HEK293 (cell line): ENCODE measurements around the gene RPS18.
"Not testable (repeated sequence)": the region's sequence is repeated elsewhere in the genome, so short reads cannot be mapped to it uniquely, and the experiment has no call there.

Experiments used
- CTCF ChIA-PET: fragments of 350-600 bp; formaldehyde crosslinking; extraction: SDS; loops from one replicate; lab custom pipeline; 2021; ENCODE audit warnings: antibody characterized with exemption; lab: Yijun Ruan, JAX
- POLR2A ChIA-PET: fragments of 300-600 bp; formaldehyde crosslinking; extraction: SDS; loops from one replicate; lab custom pipeline; 2020; ENCODE audit warnings: antibody characterized with exemption, inconsistent platforms; lab: Yijun Ruan, JAX
- H3K27ac ChIP-seq: fragments of 200-500 bp; sonication (Bioruptor generic); 2 replicates; pipeline ENCODE4 v1.5.1; 2014; ENCODE audit warnings: low read depth, low read length, control low read depth, inconsistent platforms; ENCODE audit errors: extremely low read depth
- H3K36me3 ChIP-seq, 2 experiments: fragments of 200-500 bp in 1 of 2; sonication (Bioruptor generic) in 1 of 2; 1 replicate in 1 of 2; 2 replicates in 1 of 2; pipeline ENCODE4 v1.5.1; 2014 to 2017; ENCODE audit warnings: inconsistent platforms in 2 of 2, low read length in 2 of 2; ENCODE audit not compliant: control insufficient read depth in 2 of 2, insufficient read depth in 1 of 2
- H3K4me1 ChIP-seq: fragments of 200-500 bp; sonication (Bioruptor generic); 2 replicates; pipeline ENCODE4 v1.5.1; 2014; ENCODE audit warnings: mild to moderate bottlenecking, low read length, inconsistent platforms; ENCODE audit not compliant: control insufficient read depth, insufficient read depth
- H3K4me3 ChIP-seq: 2 replicates; pipeline ENCODE4 v1.5.1; 2011; ENCODE audit warnings: low read depth, mild to moderate bottlenecking, control low read depth, low read length, moderate library complexity
- H3K9me3 ChIP-seq: fragments of 200-500 bp; sonication (Bioruptor generic); 2 replicates; pipeline ENCODE4 v1.5.1; 2014; ENCODE audit warnings: low read depth, low read length, inconsistent platforms; ENCODE audit not compliant: control insufficient read depth, insufficient read depth
- BCL11B ChIP-seq: fragments of 450-650 bp; formaldehyde crosslinking; IDR thresholded peaks from 2 replicates; pipeline ENCODE4 v1.5.1; 2016; ENCODE audit warnings: low read depth, missing biosample characterization, missing genetic modification characterization
- GLIS2 ChIP-seq: fragments of 450-650 bp; formaldehyde crosslinking; IDR thresholded peaks from 2 replicates; pipeline ENCODE4 v1.5.1; 2016; ENCODE audit warnings: missing biosample characterization, missing genetic modification characterization
- IKZF3 ChIP-seq: fragments of 450-650 bp; IDR thresholded peaks from 2 replicates; pipeline ENCODE4 v1.5.0; 2018; ENCODE audit warnings: missing biosample characterization, mild to moderate bottlenecking, missing genetic modification characterization, moderate library complexity
- TCF7L2 ChIP-seq: IDR thresholded peaks from 2 replicates; pipeline ENCODE4 v1.6.1; 2011; ENCODE audit warnings: low read depth, mild to moderate bottlenecking, inconsistent platforms, low read length, moderate library complexity, borderline replicate concordance
- WT1 ChIP-seq: fragments of 450-650 bp; formaldehyde crosslinking; IDR thresholded peaks from 2 replicates; pipeline ENCODE4 v1.5.1; 2016; ENCODE audit warnings: missing biosample characterization, missing genetic modification characterization
- ZBTB48 ChIP-seq: fragments of 450-650 bp; formaldehyde crosslinking; IDR thresholded peaks from 2 replicates; pipeline ENCODE4 v1.5.1; 2016; ENCODE audit warnings: missing biosample characterization, missing genetic modification characterization
- ZNF292 ChIP-seq: fragments of 450-650 bp; formaldehyde crosslinking; IDR thresholded peaks from 2 replicates; pipeline ENCODE4 v1.5.1; 2016; ENCODE audit warnings: low read depth, missing biosample characterization, missing genetic modification characterization, borderline replicate concordance
- ZNF341 ChIP-seq: fragments of 450-650 bp; formaldehyde crosslinking; IDR thresholded peaks from 2 replicates; pipeline ENCODE4; 2016; ENCODE audit warnings: low read depth, missing biosample characterization, missing genetic modification characterization
- ZNF514 ChIP-seq: fragments of 450-650 bp; formaldehyde crosslinking; IDR thresholded peaks from 2 replicates; pipeline ENCODE4 v1.5.1; 2016; ENCODE audit warnings: missing biosample characterization, missing genetic modification characterization
- ZNF561 ChIP-seq: fragments of 450-650 bp; IDR thresholded peaks from 2 replicates; pipeline ENCODE4 v1.5.1; 2018; ENCODE audit warnings: missing biosample characterization, missing genetic modification characterization, borderline replicate concordance
- ZNF843 ChIP-seq: fragments of 450-650 bp; formaldehyde crosslinking; IDR thresholded peaks from 2 replicates; pipeline ENCODE4 v1.5.1; 2016; ENCODE audit warnings: missing biosample characterization, missing genetic modification characterization
- ZXDB ChIP-seq: fragments of 450-650 bp; formaldehyde crosslinking; IDR thresholded peaks from 2 replicates; pipeline ENCODE4 v1.5.1; 2016; ENCODE audit warnings: missing biosample characterization, missing genetic modification characterization
- TF ChIP-seq, protein P1 (sequence below): fragments of 450-650 bp; formaldehyde crosslinking; IDR thresholded peaks from 2 replicates; pipeline ENCODE4 v1.5.1; 2016; ENCODE audit warnings: missing biosample characterization, missing genetic modification characterization, low read depth
- TF ChIP-seq, protein P2 (sequence below): sonication (generic); formaldehyde crosslinking; IDR thresholded peaks from 2 replicates; pipeline ENCODE4 v1.8.1; 2022; ENCODE audit warnings: mild to moderate bottlenecking, moderate library complexity, missing genetic modification reagents
- TF ChIP-seq, protein P3 (sequence below): fragments of 450-650 bp; formaldehyde crosslinking; IDR thresholded peaks from 2 replicates; pipeline ENCODE4 v1.5.1; 2016; ENCODE audit warnings: missing biosample characterization, missing genetic modification characterization
- TF ChIP-seq, protein P4 (sequence below): fragments of 450-650 bp; formaldehyde crosslinking; IDR thresholded peaks from 2 replicates; pipeline ENCODE4 v1.5.1; 2017; ENCODE audit warnings: missing biosample characterization, mild to moderate bottlenecking, missing genetic modification characterization, moderate library complexity

Gene RPS18

DNA sequence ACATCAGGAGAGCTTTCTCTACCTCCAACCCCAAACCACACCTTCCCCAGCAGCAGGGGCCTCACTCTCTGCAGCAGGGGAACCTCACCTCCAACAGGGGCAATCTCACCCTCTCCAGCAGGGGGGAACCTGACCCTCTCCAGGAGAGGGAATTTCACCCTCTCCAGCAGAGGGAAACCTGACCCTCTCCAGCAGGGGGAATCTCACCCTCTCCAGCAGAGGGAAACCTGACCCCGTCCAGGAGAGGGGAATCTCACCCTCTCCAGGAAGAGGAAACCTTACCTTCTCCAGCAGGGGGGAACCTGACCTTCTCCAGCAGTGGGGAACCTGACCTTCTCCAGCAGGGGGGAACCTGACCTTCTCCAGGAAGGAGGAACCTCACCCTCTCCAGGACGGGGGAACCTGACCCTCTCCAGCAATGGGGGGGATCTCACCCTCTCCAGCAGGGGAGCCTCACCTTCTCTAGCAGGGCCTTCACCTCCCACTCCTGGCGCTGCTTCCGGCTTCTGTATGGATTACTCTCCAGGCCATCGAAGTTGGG lies 8.2 kb downstream of the RPS18 start (continued):
- TF ChIP-seq ZNF341 (peak; percentile 14; the same call in 1 of the 2 replicates), GLIS2 (peak; percentile 76), ZXDB (tag by site-specific recombination) (peak; percentile 70), ZBTB48 (0 out of 2 replicates have a peak, but pooled peaks have one; percentile 44), WT1 (tag by site-specific recombination) (0 out of 2 replicates have a peak, but pooled peaks have one; percentile 24), ZNF843 (no peak), ZNF514 (tag by site-specific recombination) (no peak), ZNF292 (tag by site-specific recombination) (no peak), ZNF561 (tag by site-specific recombination) (0 out of 2 replicates have a peak, but pooled peaks have one; percentile 63)
- TF ChIP-seq, protein P1, sequence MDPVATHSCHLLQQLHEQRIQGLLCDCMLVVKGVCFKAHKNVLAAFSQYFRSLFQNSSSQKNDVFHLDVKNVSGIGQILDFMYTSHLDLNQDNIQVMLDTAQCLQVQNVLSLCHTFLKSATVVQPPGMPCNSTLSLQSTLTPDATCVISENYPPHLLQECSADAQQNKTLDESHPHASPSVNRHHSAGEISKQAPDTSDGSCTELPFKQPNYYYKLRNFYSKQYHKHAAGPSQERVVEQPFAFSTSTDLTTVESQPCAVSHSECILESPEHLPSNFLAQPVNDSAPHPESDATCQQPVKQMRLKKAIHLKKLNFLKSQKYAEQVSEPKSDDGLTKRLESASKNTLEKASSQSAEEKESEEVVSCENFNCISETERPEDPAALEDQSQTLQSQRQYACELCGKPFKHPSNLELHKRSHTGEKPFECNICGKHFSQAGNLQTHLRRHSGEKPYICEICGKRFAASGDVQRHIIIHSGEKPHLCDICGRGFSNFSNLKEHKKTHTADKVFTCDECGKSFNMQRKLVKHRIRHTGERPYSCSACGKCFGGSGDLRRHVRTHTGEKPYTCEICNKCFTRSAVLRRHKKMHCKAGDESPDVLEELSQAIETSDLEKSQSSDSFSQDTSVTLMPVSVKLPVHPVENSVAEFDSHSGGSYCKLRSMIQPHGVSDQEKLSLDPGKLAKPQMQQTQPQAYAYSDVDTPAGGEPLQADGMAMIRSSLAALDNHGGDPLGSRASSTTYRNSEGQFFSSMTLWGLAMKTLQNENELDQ: no peak
- TF ChIP-seq, protein P2, sequence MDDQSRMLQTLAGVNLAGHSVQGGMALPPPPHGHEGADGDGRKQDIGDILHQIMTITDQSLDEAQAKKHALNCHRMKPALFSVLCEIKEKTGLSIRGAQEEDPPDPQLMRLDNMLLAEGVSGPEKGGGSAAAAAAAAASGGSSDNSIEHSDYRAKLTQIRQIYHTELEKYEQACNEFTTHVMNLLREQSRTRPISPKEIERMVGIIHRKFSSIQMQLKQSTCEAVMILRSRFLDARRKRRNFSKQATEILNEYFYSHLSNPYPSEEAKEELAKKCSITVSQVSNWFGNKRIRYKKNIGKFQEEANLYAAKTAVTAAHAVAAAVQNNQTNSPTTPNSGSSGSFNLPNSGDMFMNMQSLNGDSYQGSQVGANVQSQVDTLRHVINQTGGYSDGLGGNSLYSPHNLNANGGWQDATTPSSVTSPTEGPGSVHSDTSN (CRISPR knock-in tag): no peak

DNA sequence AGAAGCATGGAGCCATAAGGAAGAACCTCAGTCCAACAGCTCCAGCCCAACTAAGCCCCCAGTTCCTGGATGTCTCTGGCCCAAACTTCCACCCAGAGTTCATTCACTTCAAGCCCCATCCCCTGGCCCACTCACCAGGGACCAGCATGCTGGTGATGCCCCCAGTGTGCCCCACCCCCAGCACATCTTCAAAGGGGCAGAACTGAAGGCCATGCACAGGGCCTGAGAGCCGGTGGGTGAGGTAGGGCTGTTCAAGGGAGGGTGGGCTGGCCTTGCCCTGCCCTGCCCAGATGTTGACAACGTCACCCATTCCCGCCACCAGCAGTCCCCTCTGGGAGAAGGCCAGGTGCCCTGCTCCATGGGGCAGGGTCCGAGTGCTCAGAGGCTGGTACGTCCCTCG lies 8.7 kb downstream of the RPS18 start:
- H3K27ac ChIP-seq: peak overlapping the region; percentile 42
- no peak overlapping the region for H3K4me3 ChIP-seq
- no peaks in the 10 kb centered on the region for H3K9me3 ChIP-seq
- peaks cover 12% of the 10 kb centered on the region; the same call in 1 of the 2 replicates for H3K4me1 ChIP-seq
- TF ChIP-seq, protein P3, sequence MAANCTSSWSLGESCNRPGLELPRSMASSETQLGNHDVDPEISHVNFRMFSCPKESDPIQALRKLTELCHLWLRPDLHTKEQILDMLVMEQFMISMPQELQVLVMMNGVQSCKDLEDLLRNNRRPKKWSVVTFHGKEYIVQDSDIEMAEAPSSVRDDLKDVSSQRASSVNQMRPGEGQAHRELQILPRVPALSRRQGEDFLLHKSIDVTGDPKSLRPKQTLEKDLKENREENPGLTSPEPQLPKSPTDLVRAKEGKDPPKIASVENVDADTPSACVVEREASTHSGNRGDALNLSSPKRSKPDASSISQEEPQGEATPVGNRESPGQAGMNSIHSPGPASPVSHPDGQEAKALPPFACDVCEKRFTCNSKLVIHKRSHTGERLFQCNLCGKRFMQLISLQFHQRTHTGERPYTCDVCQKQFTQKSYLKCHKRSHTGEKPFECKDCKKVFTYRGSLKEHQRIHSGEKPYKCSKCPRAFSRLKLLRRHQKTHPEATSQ (tag by site-specific recombination): no peak
- no peak for TF ChIP-seq TCF7L2
- TF ChIP-seq IKZF3 (tag by site-specific recombination): no peak
- TF ChIP-seq, protein P4, sequence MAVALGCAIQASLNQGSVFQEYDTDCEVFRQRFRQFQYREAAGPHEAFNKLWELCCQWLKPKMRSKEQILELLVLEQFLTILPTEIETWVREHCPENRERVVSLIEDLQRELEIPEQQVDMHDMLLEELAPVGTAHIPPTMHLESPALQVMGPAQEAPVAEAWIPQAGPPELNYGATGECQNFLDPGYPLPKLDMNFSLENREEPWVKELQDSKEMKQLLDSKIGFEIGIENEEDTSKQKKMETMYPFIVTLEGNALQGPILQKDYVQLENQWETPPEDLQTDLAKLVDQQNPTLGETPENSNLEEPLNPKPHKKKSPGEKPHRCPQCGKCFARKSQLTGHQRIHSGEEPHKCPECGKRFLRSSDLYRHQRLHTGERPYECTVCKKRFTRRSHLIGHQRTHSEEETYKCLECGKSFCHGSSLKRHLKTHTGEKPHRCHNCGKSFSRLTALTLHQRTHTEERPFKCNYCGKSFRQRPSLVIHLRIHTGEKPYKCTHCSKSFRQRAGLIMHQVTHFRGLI (tag by site-specific recombination): 0 out of 2 replicates have a peak, but pooled peaks have one; percentile 46
- no peak for TF ChIP-seq BCL11B
- ChIA-PET POLR2A (interaction anchor here (0.6 to 6.5 kb wide), 7 partner anchors 8 to 139 kb away, joined by 3 to 92 read pairs (median 6); partner anchors contain the start of genes PFDN6, RPS18, VPS52 and WDR46), CTCF (interaction anchor here (0.6 to 2.7 kb wide), 17 partner anchors 8 to 294 kb away, joined by 3 to 13 read pairs (median 4); partner anchors contain the start of genes RGL2, RPS18, VPS52 and WDR46)
- H3K36me3 ChIP-seq: peaks cover 16 to 79% of the 10 kb centered on the region in 2 experiments; a peak in 2 of 3 replicates

DNA sequence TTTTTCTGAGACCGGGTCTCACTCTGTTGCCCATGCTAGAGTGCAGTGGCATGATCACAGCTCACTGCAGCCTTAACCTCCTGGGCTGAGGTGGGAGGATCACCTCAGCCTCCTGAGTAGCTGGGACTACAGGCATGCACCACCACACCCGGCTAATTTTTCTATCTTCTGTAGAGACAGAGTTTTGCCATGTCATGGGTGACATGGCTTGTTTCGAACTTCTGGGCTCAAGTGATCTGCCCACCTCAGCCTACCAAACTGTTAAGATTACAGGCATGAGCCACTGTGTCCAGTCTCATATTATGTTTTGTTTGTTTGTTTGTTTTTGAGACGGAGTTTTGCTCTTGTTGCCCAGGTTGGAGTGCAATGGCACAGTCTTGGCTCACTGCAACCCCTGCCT lies 13.3 kb downstream of the RPS18 start:
- H3K27ac ChIP-seq, H3K9me3 ChIP-seq, H3K4me3 ChIP-seq: not testable (repeated sequence)
- peaks cover 20 to 64% of the 10 kb centered on the region in 2 experiments for H3K36me3 ChIP-seq
- ChIA-PET CTCF (interaction anchor here (2.3 kb wide), 1 partner anchor 14 kb away, joined by 6 read pairs; the partner anchor contains the start of gene RGL2), POLR2A (interaction anchor here (3.6 kb wide), 1 partner anchor 14 kb away, joined by 19 read pairs; the partner anchor contains the start of gene RGL2)
- H3K4me1 ChIP-seq: peaks cover 11% of the 10 kb centered on the region; the same call in 1 of the 2 replicates
